ENCODE measurements around the gene CACNB2.

CACNB2 gene

GRCh38 chr10:18233775-18234174, 93.6 kb downstream of the CACNB2 start:
- peak; percentile 23 for DNase-seq

DNA sequence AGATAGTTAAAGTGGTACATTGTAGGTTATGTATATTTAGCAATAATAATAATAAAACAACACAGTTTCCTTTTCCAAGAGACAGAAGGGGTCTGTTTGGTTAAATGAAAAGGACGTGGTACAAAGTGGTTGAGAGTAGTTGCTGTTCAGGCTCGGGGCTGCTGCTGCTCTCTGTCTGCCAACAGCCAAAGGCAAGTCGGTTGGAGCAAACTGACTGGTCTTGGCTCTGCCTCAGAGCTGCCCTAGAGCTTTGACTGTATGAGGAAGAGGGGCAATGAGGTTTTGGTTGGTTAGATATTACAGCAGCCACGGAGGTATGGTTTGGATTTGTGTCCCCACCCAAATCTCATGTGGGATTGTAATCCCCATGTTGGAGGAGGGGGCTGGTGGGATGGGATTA, 95.3 kb downstream of the CACNB2 start:
- no peak for DNase-seq

- DNase-seq: no peak
Observed at GRCh38 chr10:18236756-18237155, 96.5 kb downstream of the CACNB2 start.

DNA sequence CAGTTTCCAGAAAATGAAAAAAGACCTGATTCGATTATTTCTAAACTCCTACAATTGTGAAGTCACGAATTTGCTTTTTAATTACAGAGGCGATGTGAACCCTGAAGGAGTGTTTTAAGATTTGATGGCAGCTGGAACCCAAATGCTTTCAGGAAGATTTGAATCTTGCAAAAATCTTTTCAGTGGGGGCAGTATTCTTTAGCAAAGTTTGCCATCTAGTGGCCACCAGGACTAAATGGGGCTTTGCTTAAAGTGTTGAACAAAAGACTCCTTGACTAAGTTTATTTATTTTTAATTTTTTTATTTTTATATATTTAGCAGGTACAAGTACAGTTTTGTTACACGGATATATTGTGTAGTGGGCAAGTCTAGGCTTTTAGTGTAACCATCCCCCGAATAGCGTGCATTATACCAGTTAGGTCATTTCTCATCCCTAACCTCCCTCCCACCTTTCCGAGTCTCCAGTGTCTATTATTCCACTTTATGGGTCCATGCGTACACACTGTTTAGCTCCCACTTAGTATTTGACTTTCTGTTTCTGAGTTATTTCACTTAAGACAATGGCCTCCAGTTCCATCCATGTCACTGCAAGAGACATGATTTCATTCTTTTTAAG, 98.8 kb downstream of the CACNB2 start:
- DNase-seq: no peak

DNA sequence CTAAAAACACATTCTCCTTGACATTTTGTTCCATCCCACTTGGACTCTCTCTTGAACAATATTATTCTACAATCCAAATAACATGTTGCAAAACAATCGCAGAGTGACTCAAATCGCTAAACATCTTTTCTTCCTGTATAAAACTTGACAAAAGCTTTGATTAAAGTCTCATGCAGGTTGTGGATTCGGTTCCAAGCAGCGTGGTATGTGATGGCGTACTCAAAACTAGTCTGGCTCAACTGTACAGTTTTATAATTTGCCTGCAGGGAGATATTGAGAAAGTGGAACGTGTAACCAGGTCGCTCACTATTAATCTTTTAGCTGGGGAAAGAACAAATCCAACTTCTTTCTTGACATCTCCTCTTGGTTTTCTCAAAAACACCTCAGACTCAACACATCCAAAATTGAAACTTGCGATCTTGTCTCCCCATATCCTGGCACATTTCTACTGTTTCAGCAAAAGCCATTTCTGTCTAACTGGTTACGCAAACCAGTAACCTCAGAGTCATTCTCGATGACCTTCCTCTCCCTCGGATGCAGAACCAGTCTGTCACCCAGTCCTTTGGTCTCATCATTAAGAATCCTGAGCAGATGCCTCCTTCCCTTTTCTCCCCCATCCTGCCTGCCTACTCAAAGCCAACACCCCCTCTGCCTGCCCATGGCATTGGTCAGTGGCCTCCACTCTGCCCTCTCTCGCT, 100.1 kb downstream of the CACNB2 start:
- DNase-seq: no peak

- DNase-seq: no peak
Observed at GRCh38 chr10:18246967-18247366, 106.7 kb downstream of the CACNB2 start.

DNA sequence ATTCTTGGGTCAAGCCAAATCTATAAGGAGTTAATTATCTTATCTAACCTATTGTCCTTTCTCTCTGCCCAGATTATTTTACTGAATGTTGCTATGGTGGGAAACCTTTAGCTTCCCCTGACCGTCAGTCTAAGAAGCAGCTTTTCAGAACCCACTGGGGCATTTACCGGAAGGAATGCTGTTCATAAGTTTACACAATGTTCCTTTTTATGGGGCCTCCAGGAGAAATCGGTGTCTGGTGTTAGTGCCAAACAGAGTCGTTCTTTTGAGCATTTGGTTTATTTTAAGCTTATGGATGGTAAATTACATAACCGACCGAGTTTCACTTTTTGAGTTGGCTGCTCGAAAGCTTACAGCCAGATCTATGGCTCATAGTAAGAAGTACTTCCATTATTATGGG, 111.9 kb downstream of the CACNB2 start:
- DNase-seq: no peak

- no peak for DNase-seq
Observed at GRCh38 chr10:18254086-18254485, 113.9 kb downstream of the CACNB2 start.

DNA sequence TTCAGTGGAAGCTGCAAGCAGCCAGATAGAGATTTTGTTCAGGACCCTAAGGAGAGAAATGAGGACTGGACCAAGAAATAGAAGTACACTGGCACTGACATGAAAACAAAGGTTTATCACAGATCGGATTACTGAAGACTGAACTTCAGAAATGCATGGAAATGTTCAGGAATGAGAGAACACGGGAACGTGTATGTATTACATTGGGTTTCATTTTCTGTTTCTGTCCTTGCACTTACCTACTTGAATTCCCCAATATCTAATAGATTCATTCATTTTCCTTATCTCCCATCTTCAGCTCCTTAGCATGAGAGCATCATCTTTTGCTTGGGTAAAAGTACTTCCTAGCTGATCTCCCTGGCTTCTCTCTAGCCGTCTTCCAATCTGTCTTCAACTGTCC, 114.5 kb downstream of the CACNB2 start:
- no peak for DNase-seq

- DNase-seq: peak; percentile 54
Observed at GRCh38 chr10:18260310-18260922, 120.2 kb downstream of the CACNB2 start.

DNA sequence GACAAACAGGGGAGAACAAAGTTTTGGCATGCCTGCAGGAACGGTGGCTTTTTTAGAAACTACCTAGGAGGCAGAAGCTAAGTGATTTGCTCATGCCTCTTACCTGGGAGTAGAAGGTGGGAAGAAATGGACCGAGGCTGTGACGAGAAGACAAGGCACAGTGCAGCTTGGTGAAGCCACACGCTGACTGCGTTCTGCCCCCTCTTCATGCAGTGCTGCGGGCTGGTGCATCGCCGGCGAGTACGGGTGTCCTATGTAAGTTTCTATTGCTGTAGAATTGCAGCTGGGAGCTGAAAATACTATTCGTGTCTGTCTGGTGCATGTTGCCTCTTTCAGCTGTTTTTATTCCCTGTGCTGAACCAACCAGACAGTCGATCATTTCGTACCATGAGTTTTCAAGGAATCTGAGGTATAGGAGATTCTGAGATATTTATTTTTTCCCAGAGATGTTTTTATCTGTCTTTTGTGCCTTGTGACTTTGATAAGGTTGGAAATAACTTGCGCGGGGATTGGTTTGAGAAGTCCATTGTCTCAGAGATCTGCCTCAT, 120.9 kb downstream of the CACNB2 start:
- DNase-seq: peak; percentile 33

GRCh38 chr10:18261768-18262231, 121.6 kb downstream of the CACNB2 start:
- no peak for DNase-seq

DNA sequence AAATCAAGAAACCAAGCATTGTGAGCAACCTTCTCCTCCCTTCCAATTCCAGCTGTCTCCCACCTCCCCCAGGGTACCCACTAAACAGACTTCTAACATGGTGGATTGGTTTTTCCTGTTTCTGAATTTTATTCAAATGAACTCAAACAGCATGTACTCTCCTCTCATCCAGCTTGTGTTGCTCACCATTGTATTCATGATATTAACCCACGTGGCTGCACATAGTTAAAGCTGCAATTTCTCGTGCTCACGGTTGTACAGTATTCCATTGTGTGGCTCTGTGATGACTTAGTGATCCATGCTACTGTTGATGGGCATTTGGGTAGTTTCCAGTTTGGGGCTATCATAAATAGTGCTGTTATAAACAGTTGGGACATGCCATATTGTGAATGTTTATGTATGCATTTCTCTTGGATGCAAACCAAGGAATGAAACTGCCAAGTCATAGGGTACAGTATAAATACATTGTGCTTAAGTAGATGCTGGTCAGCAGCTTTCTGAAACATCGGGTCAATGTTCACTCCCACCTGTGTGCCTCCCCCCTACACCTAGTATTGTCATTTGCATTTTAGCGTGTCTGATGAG, 124.3 kb downstream of the CACNB2 start:
- no peak for DNase-seq

GRCh38 chr10:18268005-18268404, 127.8 kb downstream of the CACNB2 start:
- DNase-seq: no peak

DNA sequence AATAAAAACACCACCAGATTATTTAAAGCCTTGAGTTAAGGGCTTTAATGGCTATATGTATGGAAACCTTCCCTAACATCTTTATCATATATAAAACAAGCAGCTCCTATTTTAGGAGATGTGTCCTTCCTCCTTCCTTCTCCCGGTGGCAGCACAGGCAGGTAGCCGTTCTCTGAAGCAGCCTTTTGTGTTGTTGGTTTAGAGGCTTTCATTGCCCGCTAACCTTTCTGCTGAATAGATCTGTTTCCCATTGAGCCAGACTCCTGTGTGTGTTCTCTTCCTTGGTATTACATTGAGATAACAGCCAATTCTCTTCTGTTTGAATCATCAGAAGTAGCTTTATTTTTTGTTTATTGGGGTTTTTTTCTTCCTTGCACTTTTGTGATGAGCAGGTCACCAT, 131.3 kb downstream of the CACNB2 start:
- no peak for DNase-seq

DNA sequence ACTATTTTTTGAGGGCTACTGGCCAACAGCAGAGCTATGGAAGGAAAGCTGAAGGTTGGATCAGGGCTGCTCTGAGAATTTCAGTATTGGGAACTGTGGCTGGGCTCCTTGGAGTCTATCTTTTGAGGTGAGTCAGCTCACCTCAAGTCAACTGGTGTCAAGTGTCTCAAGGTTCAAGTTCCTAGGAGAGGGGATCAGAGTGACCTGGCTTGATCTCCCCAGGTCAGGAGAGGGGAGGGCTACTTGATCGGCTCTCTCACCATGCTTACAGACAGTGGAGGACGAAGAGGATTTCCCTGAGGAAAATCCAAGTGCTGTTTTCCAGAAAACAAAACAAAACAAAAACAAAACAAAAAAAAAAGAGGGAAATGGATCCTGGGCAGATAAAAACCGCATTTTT, 132.8 kb downstream of the CACNB2 start:
- DNase-seq: no peak

- no peak for DNase-seq
Observed at GRCh38 chr10:18278181-18278580, 138.0 kb downstream of the CACNB2 start.

DNA sequence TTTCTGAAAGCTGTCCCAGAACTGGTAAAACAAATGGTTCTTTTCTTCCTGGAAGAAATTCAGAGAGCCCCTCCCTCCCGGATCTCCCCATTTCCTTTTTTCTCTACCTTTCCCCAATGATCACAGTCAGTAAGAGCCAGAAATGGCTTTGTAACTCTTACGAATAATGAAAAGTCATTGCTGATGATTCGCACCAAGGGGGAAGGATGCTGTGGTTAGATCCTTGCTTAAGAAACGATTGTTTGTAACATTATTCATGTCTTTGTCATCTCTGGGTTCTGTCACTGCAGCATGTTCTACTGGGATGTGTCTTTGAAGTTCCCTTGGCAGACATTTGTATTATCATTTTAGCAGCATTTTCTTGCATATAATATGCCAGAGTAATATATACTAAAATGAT, 138.9 kb downstream of the CACNB2 start:
- no peak for DNase-seq

- DNase-seq: no peak
Observed at GRCh38 chr10:18282094-18282493, 141.9 kb downstream of the CACNB2 start.

DNA sequence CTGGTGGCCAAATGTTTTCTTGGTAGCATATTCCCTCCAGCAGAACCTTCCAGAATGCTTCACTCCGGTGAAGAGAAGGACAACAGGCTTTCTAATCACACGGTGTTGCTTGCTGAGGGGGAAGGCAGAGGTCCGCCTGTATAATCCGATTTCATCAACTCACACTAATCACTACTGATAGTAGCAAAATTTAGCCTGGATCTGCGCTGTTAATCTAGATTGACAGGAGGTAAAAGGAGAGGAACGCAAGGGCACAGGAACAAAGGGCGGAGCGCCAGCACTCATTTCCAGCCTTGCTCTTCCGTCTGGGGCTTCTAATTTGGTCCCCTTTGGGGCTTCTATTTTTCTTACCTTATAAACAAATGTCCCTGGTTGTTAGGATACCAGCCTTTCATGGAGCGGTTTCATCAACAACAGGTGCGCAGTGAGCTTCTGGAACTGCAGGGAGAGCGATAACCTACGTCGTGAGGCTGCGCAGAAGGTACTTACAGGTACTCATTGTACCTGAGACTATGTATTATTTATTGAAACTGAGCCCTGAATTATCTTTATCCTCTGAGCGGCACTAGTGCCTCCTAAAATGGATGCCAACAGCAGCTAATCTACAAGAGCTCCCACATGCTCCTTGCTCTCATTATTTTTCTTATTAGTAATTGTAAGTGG, 150.6 kb downstream of the CACNB2 start:
- DNase-seq: peak; percentile 87

DNA sequence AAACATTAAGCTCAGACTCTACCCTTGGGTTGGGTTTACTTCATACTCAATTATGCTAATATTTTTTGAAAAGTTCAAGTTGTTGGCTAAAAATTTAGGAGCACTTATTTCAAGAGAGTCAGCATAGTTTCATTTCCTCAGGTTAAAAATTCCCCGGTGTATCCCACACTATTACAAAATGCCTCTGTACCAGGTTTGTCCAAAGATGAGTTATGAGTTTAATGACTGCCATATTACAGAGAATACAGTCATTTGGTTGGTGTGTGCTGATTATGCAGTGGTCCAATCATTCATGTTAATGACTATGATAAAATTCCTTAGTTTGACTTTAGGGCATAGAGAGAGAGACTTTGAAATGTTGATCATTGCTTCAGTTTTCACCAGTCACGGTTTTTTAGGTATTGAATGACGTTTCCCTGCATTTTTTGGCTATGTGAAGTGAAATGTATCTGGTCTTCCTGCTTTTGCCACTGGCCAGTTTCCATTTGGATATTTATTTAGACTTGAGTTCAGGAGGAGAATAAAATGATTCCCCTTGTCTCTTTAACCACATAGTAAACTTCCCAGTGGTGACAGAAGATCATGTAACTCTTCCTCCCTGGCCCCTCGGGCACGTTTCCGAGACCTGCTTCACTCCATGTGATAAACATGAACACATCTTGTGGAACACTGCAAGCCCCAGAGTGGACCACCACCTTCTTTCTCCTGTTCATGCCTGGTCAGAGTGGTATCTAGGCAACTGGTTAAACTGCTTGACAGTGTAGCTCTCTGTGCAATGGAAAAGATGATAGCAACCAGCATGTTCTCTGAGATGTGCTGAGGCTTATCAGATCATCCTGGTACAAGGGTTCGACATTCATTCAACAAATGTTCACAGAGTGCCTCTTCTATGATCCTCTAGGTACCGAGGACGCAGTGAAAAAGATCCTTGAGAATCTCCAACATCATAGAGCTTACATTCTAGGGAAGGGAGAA, 153.6 kb downstream of the CACNB2 start:
- DNase-seq: no peak

DNA sequence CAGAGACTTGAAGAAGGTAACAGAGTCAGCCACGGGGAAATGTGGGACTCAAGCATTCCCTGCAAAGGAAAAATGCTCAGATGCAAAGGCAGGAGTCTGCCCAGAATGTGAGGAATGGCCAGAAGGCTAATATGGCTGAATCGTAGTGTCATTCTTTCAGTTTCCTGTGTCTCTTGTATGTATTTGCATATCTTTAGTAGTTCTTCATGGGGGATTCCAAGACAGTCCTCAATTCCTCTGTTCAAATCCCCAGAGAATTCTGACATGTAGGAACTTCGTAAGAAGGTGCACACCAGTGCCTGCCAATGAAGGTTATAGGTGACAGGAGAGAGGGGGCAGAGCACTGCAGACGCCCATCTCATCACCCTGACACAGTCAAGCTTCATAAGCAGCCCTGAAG, 154.4 kb downstream of the CACNB2 start:
- no peak for DNase-seq

Measured in retina (tissue), 1 donor.